ENCODE measurements around the gene LRP1B. TPM values are rescaled to one million over a fixed set of nuclear protein-coding genes. Genes with fewer than 3 reads are reported as not detected.

LRP1B gene
- polyA plus RNA-seq, 2 of the 4 experiments (the other 2 are of a cell fraction) = 0.03 TPM; not detected in 1

DNA sequence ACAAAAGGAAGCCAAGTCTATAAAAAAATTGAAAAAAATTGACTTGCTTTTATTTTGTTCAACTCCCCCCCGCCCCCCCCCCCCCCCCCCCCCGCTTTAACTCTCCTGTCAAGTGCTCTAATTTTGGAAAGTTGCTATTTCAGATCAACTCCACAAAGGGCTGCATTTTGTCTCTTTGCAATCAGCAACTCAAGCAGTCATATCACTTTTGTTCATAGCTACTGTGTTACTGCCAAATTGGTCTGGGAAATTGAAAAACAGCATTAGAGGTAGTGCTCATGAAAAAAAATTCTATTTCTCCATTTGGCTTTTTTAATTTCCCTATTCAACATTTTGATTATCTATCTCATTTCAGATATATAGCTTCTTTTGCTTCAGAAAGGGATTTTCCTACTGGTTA is 531.8 kb downstream of the LRP1B start:
- no peak for ATAC-seq
- no peak overlapping the region for H3K4me2 ChIP-seq
- no peak overlapping the region for H3K27ac ChIP-seq
- H3K9me3 ChIP-seq = no peaks in the 10 kb centered on the region
- no peak for TF ChIP-seq POLR2AphosphoS2 (conservative IDR thresholded peaks at IDR 0.05; ENCODE audit: low read length)
- TF ChIP-seq FOSL2 (IDR thresholded peaks at IDR 0.05) = no peak
- TF ChIP-seq FOSL2 (CRISPR knock-in tag; IDR thresholded peaks at IDR 0.05) = no peak
- TF ChIP-seq TP53 (CRISPR knock-in tag; IDR thresholded peaks at IDR 0.05) = no peak
- TF ChIP-seq, protein P1, sequence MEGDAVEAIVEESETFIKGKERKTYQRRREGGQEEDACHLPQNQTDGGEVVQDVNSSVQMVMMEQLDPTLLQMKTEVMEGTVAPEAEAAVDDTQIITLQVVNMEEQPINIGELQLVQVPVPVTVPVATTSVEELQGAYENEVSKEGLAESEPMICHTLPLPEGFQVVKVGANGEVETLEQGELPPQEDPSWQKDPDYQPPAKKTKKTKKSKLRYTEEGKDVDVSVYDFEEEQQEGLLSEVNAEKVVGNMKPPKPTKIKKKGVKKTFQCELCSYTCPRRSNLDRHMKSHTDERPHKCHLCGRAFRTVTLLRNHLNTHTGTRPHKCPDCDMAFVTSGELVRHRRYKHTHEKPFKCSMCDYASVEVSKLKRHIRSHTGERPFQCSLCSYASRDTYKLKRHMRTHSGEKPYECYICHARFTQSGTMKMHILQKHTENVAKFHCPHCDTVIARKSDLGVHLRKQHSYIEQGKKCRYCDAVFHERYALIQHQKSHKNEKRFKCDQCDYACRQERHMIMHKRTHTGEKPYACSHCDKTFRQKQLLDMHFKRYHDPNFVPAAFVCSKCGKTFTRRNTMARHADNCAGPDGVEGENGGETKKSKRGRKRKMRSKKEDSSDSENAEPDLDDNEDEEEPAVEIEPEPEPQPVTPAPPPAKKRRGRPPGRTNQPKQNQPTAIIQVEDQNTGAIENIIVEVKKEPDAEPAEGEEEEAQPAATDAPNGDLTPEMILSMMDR (IDR thresholded peaks at IDR 0.05) = no peak
- TF ChIP-seq KDM5A (IDR thresholded peaks at IDR 0.05) = no peak
- TF ChIP-seq CEBPB (IDR thresholded peaks at IDR 0.05) = no peak
- TF ChIP-seq HOXA7 (CRISPR knock-in tag; IDR thresholded peaks at IDR 0.05) = no peak
- no peak for TF ChIP-seq SMC3 (IDR thresholded peaks at IDR 0.05)
- no peak for TF ChIP-seq FOXS1 (CRISPR knock-in tag; IDR thresholded peaks at IDR 0.05)
- TF ChIP-seq, protein P2, sequence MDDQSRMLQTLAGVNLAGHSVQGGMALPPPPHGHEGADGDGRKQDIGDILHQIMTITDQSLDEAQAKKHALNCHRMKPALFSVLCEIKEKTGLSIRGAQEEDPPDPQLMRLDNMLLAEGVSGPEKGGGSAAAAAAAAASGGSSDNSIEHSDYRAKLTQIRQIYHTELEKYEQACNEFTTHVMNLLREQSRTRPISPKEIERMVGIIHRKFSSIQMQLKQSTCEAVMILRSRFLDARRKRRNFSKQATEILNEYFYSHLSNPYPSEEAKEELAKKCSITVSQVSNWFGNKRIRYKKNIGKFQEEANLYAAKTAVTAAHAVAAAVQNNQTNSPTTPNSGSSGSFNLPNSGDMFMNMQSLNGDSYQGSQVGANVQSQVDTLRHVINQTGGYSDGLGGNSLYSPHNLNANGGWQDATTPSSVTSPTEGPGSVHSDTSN (IDR thresholded peaks at IDR 0.05) = no peak
- no peak for TF ChIP-seq FOSB (CRISPR knock-in tag; IDR thresholded peaks at IDR 0.05)
- no peak for TF ChIP-seq NR3C1 (IDR thresholded peaks at IDR 0.05)
- FAIRE-seq = no peak
- CTCF ChIA-PET = no interaction called here
- 7% methylated on average over 1 of the region's 2 CpGs for WGBS (ENCODE audit: missing lambda C conversion rate)
- DNase-seq (ENCODE audit: low read depth in 1 of 2, low spot score in 1 of 2) = no peak
- POLR2A ChIA-PET = no interaction called here
- H3K4me3 ChIP-seq = no peak overlapping the region
- H3K4me1 ChIP-seq = no peaks in the 10 kb centered on the region

DNA sequence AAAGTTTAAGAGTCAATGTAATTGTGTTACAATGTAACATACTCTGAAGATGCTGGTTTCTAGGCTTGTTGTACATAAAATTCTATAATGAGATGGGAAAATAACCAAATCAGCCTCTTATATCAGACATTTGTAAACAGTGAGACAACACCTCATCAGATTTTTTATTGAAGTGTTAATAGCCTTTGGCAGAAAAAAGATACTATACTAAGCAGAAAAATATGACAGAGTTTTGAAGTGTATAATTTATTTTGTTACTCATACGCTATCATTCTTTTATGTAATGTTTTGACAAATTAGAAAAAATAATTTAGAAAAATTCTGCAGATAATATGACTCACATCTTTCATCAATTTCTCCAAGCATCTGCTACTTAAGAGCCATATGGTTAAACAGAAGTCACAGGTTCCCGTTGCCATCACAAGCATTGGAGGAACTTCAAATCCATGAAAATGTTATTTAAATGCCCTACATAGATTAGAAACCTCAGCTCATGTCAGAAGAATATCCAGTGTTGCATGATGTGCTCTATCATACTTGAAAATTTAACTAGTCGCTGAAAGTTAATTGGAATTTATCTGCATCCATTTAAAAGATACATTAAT is 535.4 kb downstream of the LRP1B start:
- no peaks in the 10 kb centered on the region for H3K9me3 ChIP-seq
- ATAC-seq = no peak
- ChIA-PET POLR2A (no interaction called here), CTCF (no interaction called here)
- TF ChIP-seq EHMT2 (IDR thresholded peaks at IDR 0.05; ENCODE audit: low read depth) (no peak), CBX8 (IDR thresholded peaks at IDR 0.05) (no peak), FOSB (CRISPR knock-in tag; IDR thresholded peaks at IDR 0.05) (no peak), NPAS2 (CRISPR knock-in tag; IDR thresholded peaks at IDR 0.05; ENCODE audit: borderline replicate concordance) (no peak), HEYL (CRISPR knock-in tag; IDR thresholded peaks at IDR 0.05) (no peak), TP53 (CRISPR knock-in tag; IDR thresholded peaks at IDR 0.05) (no peak), CBX2 (IDR thresholded peaks at IDR 0.05; ENCODE audit: borderline replicate concordance, low read depth) (no peak), POLR2AphosphoS2 (conservative IDR thresholded peaks at IDR 0.05; ENCODE audit: low read length) (no peak), CHD2 (IDR thresholded peaks at IDR 0.05; ENCODE audit: low read length, partially characterized antibody) (no peak), ESRRA (IDR thresholded peaks at IDR 0.05; ENCODE audit: borderline replicate concordance, low read length) (no peak)
- TF ChIP-seq, protein P3, sequence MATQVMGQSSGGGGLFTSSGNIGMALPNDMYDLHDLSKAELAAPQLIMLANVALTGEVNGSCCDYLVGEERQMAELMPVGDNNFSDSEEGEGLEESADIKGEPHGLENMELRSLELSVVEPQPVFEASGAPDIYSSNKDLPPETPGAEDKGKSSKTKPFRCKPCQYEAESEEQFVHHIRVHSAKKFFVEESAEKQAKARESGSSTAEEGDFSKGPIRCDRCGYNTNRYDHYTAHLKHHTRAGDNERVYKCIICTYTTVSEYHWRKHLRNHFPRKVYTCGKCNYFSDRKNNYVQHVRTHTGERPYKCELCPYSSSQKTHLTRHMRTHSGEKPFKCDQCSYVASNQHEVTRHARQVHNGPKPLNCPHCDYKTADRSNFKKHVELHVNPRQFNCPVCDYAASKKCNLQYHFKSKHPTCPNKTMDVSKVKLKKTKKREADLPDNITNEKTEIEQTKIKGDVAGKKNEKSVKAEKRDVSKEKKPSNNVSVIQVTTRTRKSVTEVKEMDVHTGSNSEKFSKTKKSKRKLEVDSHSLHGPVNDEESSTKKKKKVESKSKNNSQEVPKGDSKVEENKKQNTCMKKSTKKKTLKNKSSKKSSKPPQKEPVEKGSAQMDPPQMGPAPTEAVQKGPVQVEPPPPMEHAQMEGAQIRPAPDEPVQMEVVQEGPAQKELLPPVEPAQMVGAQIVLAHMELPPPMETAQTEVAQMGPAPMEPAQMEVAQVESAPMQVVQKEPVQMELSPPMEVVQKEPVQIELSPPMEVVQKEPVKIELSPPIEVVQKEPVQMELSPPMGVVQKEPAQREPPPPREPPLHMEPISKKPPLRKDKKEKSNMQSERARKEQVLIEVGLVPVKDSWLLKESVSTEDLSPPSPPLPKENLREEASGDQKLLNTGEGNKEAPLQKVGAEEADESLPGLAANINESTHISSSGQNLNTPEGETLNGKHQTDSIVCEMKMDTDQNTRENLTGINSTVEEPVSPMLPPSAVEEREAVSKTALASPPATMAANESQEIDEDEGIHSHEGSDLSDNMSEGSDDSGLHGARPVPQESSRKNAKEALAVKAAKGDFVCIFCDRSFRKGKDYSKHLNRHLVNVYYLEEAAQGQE (IDR thresholded peaks at IDR 0.05) = no peak
- TF ChIP-seq, protein P4, sequence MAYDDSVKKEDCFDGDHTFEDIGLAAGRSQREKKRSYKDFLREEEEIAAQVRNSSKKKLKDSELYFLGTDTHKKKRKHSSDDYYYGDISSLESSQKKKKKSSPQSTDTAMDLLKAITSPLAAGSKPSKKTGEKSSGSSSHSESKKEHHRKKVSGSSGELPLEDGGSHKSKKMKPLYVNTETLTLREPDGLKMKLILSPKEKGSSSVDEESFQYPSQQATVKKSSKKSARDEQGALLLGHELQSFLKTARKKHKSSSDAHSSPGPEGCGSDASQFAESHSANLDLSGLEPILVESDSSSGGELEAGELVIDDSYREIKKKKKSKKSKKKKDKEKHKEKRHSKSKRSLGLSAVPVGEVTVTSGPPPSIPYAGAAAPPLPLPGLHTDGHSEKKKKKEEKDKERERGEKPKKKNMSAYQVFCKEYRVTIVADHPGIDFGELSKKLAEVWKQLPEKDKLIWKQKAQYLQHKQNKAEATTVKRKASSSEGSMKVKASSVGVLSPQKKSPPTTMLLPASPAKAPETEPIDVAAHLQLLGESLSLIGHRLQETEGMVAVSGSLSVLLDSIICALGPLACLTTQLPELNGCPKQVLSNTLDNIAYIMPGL (CRISPR knock-in tag; IDR thresholded peaks at IDR 0.05; ENCODE audit: borderline replicate concordance) = no peak
- TF ChIP-seq, protein P5, sequence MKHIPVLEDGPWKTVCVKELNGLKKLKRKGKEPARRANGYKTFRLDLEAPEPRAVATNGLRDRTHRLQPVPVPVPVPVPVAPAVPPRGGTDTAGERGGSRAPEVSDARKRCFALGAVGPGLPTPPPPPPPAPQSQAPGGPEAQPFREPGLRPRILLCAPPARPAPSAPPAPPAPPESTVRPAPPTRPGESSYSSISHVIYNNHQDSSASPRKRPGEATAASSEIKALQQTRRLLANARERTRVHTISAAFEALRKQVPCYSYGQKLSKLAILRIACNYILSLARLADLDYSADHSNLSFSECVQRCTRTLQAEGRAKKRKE (CRISPR knock-in tag; IDR thresholded peaks at IDR 0.05; ENCODE audit: low read depth) = no peak
- WGBS (ENCODE audit: missing lambda C conversion rate) = 39% methylated on average over 3 of the region's 3 CpGs
- no peak for FAIRE-seq
- no peak overlapping the region for H3K4me2 ChIP-seq
- H3K4me3 ChIP-seq = no peak overlapping the region
- DNase-seq (ENCODE audit: low read depth in 1 of 2, low spot score in 1 of 2) = no peak
- H3K4me1 ChIP-seq = no peaks in the 10 kb centered on the region
- no peak overlapping the region for H3K27ac ChIP-seq

All from A549 (cell line).